ENCODE measurements around the gene SLC39A11. TPM values are rescaled to one million over a fixed set of nuclear protein-coding genes. Genes with fewer than 3 reads are reported as not detected.

SLC39A11 gene
- total and polyA plus RNA-seq, 5 donors from 2014 or later: 9.3 to 32.2 (median 11.9) TPM

- H3K36me3 Mint-ChIP-seq: peaks cover 12% of the 10 kb centered on the region
- Histone ChIP-seq H3K4me1 (ENCODE audit: control insufficient read depth, insufficient read depth, low read length, poor library complexity, severe bottlenecking) (no peaks in the 10 kb centered on the region), H3K36me3 (ENCODE audit: control insufficient read depth, insufficient read depth, low read length) (no peaks in the 10 kb centered on the region), H3K27me3 (ENCODE audit: control insufficient read depth, insufficient read depth, low read length) (no peaks in the 10 kb centered on the region), H3K27ac (ENCODE audit: insufficient read depth, low read length, poor library complexity, severe bottlenecking) (no peak overlapping the region), H3K9me3 (ENCODE audit: control insufficient read depth in 2 of 2, low read length in 2 of 2) (no peaks in the 10 kb centered on the region), H3K4me3 (ENCODE audit: low read depth, low read length) (no peak overlapping the region)
- H3K9me3 Mint-ChIP-seq: peaks cover 0 to 3% (median 0%) of the 10 kb centered on the region in 7 donors
- H3K4me3 Mint-ChIP-seq: no peak overlapping the region
- DNase-seq: no peak
- H3K27ac Mint-ChIP-seq: peak overlapping the region in 1 of 3 donors; percentile 76
- peaks cover 5 to 13% (median 8%) of the 10 kb centered on the region in 4 donors for H3K4me1 Mint-ChIP-seq
- H3K27me3 Mint-ChIP-seq: no peaks in the 10 kb centered on the region
- no peak for ATAC-seq (ENCODE audit: low read depth in 2 of 2)
Observed at GRCh38 chr17:72977771-72978417, 114.6 kb downstream of the SLC39A11 start.

- Mint-ChIP-seq H3K27me3 (no peaks in the 10 kb centered on the region), H3K9me3 (peaks cover 0 to 3% (median 0%) of the 10 kb centered on the region in 7 donors), H3K4me1 (peaks cover 5 to 13% (median 8%) of the 10 kb centered on the region in 4 donors), H3K4me3 (no peak overlapping the region), H3K27ac (peak overlapping the region in 1 of 3 donors; percentile 76), H3K36me3 (peaks cover 12% of the 10 kb centered on the region)
- H3K27me3 ChIP-seq (ENCODE audit: control insufficient read depth, insufficient read depth, low read length): no peaks in the 10 kb centered on the region
- ATAC-seq (ENCODE audit: low read depth in 2 of 2) (no peak), DNase-seq (no peak)
- no peaks in the 10 kb centered on the region for H3K4me1 ChIP-seq (ENCODE audit: control insufficient read depth, insufficient read depth, low read length, poor library complexity, severe bottlenecking)
- no peak overlapping the region for H3K27ac ChIP-seq (ENCODE audit: insufficient read depth, low read length, poor library complexity, severe bottlenecking)
- H3K4me3 ChIP-seq (ENCODE audit: low read depth, low read length): no peak overlapping the region
- no peaks in the 10 kb centered on the region for H3K9me3 ChIP-seq (ENCODE audit: control insufficient read depth in 2 of 2, low read length in 2 of 2)
- no peaks in the 10 kb centered on the region for H3K36me3 ChIP-seq (ENCODE audit: control insufficient read depth, insufficient read depth, low read length)
Observed at GRCh38 chr17:72976971-72977770, 115.3 kb downstream of the SLC39A11 start.

GRCh38 chr17:72975509-72975908 is 117.0 kb downstream of the SLC39A11 start:
- Mint-ChIP-seq H3K4me3 (no peak overlapping the region), H3K4me1 (peaks cover 5 to 13% (median 10%) of the 10 kb centered on the region in 4 donors), H3K9me3 (peaks cover 0 to 3% (median 0%) of the 10 kb centered on the region in 7 donors), H3K27ac (no peak overlapping the region), H3K36me3 (peaks cover 12% of the 10 kb centered on the region), H3K27me3 (no peaks in the 10 kb centered on the region)
- no peaks in the 10 kb centered on the region for H3K4me1 ChIP-seq (ENCODE audit: control insufficient read depth, insufficient read depth, low read length, poor library complexity, severe bottlenecking)
- H3K27me3 ChIP-seq (ENCODE audit: control insufficient read depth, insufficient read depth, low read length): no peaks in the 10 kb centered on the region
- ATAC-seq (ENCODE audit: low read depth in 2 of 2): no peak
- no peak overlapping the region for H3K27ac ChIP-seq (ENCODE audit: insufficient read depth, low read length, poor library complexity, severe bottlenecking)
- H3K4me3 ChIP-seq (ENCODE audit: low read depth, low read length): no peak overlapping the region
- no peak for DNase-seq
- H3K36me3 ChIP-seq (ENCODE audit: control insufficient read depth, insufficient read depth, low read length): no peaks in the 10 kb centered on the region
- no peaks in the 10 kb centered on the region for H3K9me3 ChIP-seq (ENCODE audit: control insufficient read depth in 2 of 2, low read length in 2 of 2)

- H3K4me1 ChIP-seq (ENCODE audit: control insufficient read depth, insufficient read depth, low read length, poor library complexity, severe bottlenecking): no peaks in the 10 kb centered on the region
- peaks cover 0 to 3% (median 0%) of the 10 kb centered on the region in 7 donors for H3K9me3 Mint-ChIP-seq
- H3K4me1 Mint-ChIP-seq: peaks cover 0 to 10% (median 7%) of the 10 kb centered on the region in 4 donors
- H3K4me3 ChIP-seq (ENCODE audit: low read depth, low read length): no peak overlapping the region
- ATAC-seq (ENCODE audit: low read depth in 2 of 2) (no peak), DNase-seq (no peak)
- H3K36me3 Mint-ChIP-seq: peaks cover 12% of the 10 kb centered on the region
- no peaks in the 10 kb centered on the region for H3K27me3 Mint-ChIP-seq
- H3K9me3 ChIP-seq (ENCODE audit: control insufficient read depth in 2 of 2, low read length in 2 of 2): no peaks in the 10 kb centered on the region
- H3K4me3 Mint-ChIP-seq: no peak overlapping the region
- H3K27ac ChIP-seq (ENCODE audit: insufficient read depth, low read length, poor library complexity, severe bottlenecking): no peak overlapping the region
- no peaks in the 10 kb centered on the region for H3K36me3 ChIP-seq (ENCODE audit: control insufficient read depth, insufficient read depth, low read length)
- no peak overlapping the region for H3K27ac Mint-ChIP-seq
- no peaks in the 10 kb centered on the region for H3K27me3 ChIP-seq (ENCODE audit: control insufficient read depth, insufficient read depth, low read length)
Observed at GRCh38 chr17:72974605-72975232, 117.8 kb downstream of the SLC39A11 start.

GRCh38 chr17:72972263-72972951 is 120.1 kb downstream of the SLC39A11 start:
- H3K36me3 Mint-ChIP-seq: peaks cover 9% of the 10 kb centered on the region
- H3K9me3 Mint-ChIP-seq: peaks cover 0 to 3% (median 0%) of the 10 kb centered on the region in 7 donors
- no peak overlapping the region for H3K4me3 Mint-ChIP-seq

GRCh38 chr17:72971226-72971880 is 121.1 kb downstream of the SLC39A11 start:
- no peaks in the 10 kb centered on the region for H3K4me1 ChIP-seq (ENCODE audit: control insufficient read depth, insufficient read depth, low read length, poor library complexity, severe bottlenecking)
- no peak for DNase-seq
- Mint-ChIP-seq H3K27me3 (no peaks in the 10 kb centered on the region), H3K4me1 (peaks cover 0 to 5% (median 2%) of the 10 kb centered on the region in 4 donors), H3K27ac (no peak overlapping the region), H3K36me3 (peaks cover 8% of the 10 kb centered on the region), H3K9me3 (peaks cover 0 to 3% (median 0%) of the 10 kb centered on the region in 7 donors), H3K4me3 (no peak overlapping the region)
- no peak overlapping the region for H3K27ac ChIP-seq (ENCODE audit: insufficient read depth, low read length, poor library complexity, severe bottlenecking)
- no peak overlapping the region for H3K4me3 ChIP-seq (ENCODE audit: low read depth, low read length)
- ATAC-seq (ENCODE audit: low read depth in 2 of 2): no peak
- H3K36me3 ChIP-seq (ENCODE audit: control insufficient read depth, insufficient read depth, low read length): no peaks in the 10 kb centered on the region
- H3K9me3 ChIP-seq (ENCODE audit: control insufficient read depth in 2 of 2, low read length in 2 of 2): no peaks in the 10 kb centered on the region
- no peaks in the 10 kb centered on the region for H3K27me3 ChIP-seq (ENCODE audit: control insufficient read depth, insufficient read depth, low read length)

More at GRCh38 chr17:72972263-72972951, 120.1 kb downstream of the SLC39A11 start:
- ATAC-seq (ENCODE audit: low read depth in 2 of 2) (no peak), DNase-seq (no peak)
- Mint-ChIP-seq H3K27me3 (no peaks in the 10 kb centered on the region), H3K27ac (no peak overlapping the region), H3K4me1 (peaks cover under 1 to 4% (median 3%) of the 10 kb centered on the region in 4 donors)
- no peaks in the 10 kb centered on the region for H3K36me3 ChIP-seq (ENCODE audit: control insufficient read depth, insufficient read depth, low read length)
- H3K27ac ChIP-seq (ENCODE audit: insufficient read depth, low read length, poor library complexity, severe bottlenecking): no peak overlapping the region
- H3K4me3 ChIP-seq (ENCODE audit: low read depth, low read length): no peak overlapping the region
- H3K4me1 ChIP-seq (ENCODE audit: control insufficient read depth, insufficient read depth, low read length, poor library complexity, severe bottlenecking): no peaks in the 10 kb centered on the region
- no peaks in the 10 kb centered on the region for H3K9me3 ChIP-seq (ENCODE audit: control insufficient read depth in 2 of 2, low read length in 2 of 2)
- no peaks in the 10 kb centered on the region for H3K27me3 ChIP-seq (ENCODE audit: control insufficient read depth, insufficient read depth, low read length)

GRCh38 chr17:72970797-72971196 is 121.7 kb downstream of the SLC39A11 start:
- H3K4me1 Mint-ChIP-seq: peaks cover 0 to 5% (median 2%) of the 10 kb centered on the region in 4 donors
- peak overlapping the region in 1 of 3 donors; percentile 63 for H3K27ac Mint-ChIP-seq
- H3K4me3 Mint-ChIP-seq: no peak overlapping the region

More at GRCh38 chr17:72970797-72971196, 121.7 kb downstream of the SLC39A11 start:
- Histone ChIP-seq H3K4me1 (ENCODE audit: control insufficient read depth, insufficient read depth, low read length, poor library complexity, severe bottlenecking) (no peaks in the 10 kb centered on the region), H3K36me3 (ENCODE audit: control insufficient read depth, insufficient read depth, low read length) (no peaks in the 10 kb centered on the region), H3K4me3 (ENCODE audit: low read depth, low read length) (no peak overlapping the region), H3K9me3 (ENCODE audit: control insufficient read depth in 2 of 2, low read length in 2 of 2) (no peaks in the 10 kb centered on the region), H3K27me3 (ENCODE audit: control insufficient read depth, insufficient read depth, low read length) (no peaks in the 10 kb centered on the region), H3K27ac (ENCODE audit: insufficient read depth, low read length, poor library complexity, severe bottlenecking) (no peak overlapping the region)
- no peak for DNase-seq
- H3K9me3 Mint-ChIP-seq: peaks cover 0 to 2% (median 0%) of the 10 kb centered on the region in 7 donors
- H3K27me3 Mint-ChIP-seq: no peaks in the 10 kb centered on the region
- peaks cover 6% of the 10 kb centered on the region for H3K36me3 Mint-ChIP-seq
- ATAC-seq (ENCODE audit: low read depth in 2 of 2): no peak

Data from CD4-positive, CD25-positive, alpha-beta regulatory T cell (primary cell).